ENCODE results near the gene RCOR1.

Gene RCOR1

GRCh38 chr14:102558556-102558955, 33.9 kb upstream of the RCOR1 start:
- Histone ChIP-seq H2BK5ac (ENCODE audit: low read length) (no peak overlapping the region), H3K9ac (ENCODE audit: low read length) (no peak overlapping the region), H3K79me1 (ENCODE audit: low read length) (no peaks in the 10 kb centered on the region), H3K4ac (ENCODE audit: low read depth, low read length) (no peak overlapping the region), H2AK5ac (ENCODE audit: low read length) (no peak overlapping the region), H3K4me3 (ENCODE audit: low read length) (no peak overlapping the region), H3K27ac (ENCODE audit: low read depth, low read length) (no peak overlapping the region), H3K4me1 (ENCODE audit: control insufficient read depth, low read depth, low read length) (no peaks in the 10 kb centered on the region), H3K18ac (ENCODE audit: low read length) (no peak overlapping the region), H3K36me3 (ENCODE audit: control insufficient read depth, insufficient read depth, low read length) (no peaks in the 10 kb centered on the region), H4K5ac (ENCODE audit: low read length) (no peak overlapping the region), H3K27me3 (ENCODE audit: insufficient read depth, low read length, poor library complexity) (no peaks in the 10 kb centered on the region), H3K23ac (ENCODE audit: low read length) (no peak overlapping the region), H3K4me2 (ENCODE audit: low read length) (no peak overlapping the region), H3K79me2 (ENCODE audit: control insufficient read depth, insufficient read depth, low read length) (no peaks in the 10 kb centered on the region), H2BK15ac (replicated peaks; ENCODE audit: low read depth) (no peak overlapping the region), H4K8ac (ENCODE audit: low read depth, low read length) (no peak overlapping the region), H2BK120ac (ENCODE audit: low read depth, low read length) (no peak overlapping the region), H3K56ac (ENCODE audit: low read length) (no peak overlapping the region)
- no CpG with 5 or more reads among the region's 4 CpGs for WGBS (ENCODE audit: extremely low coverage, insufficient coverage, low lambda C conversion rate)
- no peak for DNase-seq

GRCh38 chr14:102560458-102561261, 31.8 kb upstream of the RCOR1 start:
- no peaks in the 10 kb centered on the region for H3K27me3 ChIP-seq (ENCODE audit: insufficient read depth, low read length, poor library complexity)

DNA sequence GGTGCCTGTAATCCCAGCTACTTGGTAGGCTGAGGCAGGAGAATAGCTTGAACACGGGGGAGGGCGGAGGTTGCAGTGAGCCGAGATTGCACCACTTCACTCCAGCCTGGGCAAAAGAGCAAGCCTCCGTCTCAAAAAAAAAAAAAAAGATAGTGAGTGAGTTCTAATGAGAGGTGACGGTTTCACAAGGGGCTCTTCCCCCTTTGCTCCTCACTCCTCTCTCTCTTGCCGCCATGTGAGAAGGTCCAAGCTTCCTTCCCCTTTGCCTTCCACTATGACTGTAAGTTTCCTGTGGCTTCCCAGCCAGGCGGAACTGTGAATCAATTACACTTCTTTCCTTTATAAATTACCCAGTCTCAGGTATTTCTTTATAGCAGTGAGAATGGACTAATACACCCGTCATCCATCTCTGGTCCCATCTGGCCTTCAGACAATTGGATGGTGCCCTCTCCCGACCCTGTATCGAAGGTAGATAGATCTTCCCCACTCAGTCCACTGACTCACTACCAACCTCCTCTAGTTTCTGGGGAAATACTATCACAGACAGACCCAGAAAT, 27.0 kb upstream of the RCOR1 start:
- Histone ChIP-seq H3K9ac (ENCODE audit: low read length) (no peak overlapping the region), H3K23ac (ENCODE audit: low read length) (no peak overlapping the region), H3K4me2 (ENCODE audit: low read length) (no peak overlapping the region), H2BK5ac (ENCODE audit: low read length) (no peak overlapping the region), H3K79me2 (ENCODE audit: control insufficient read depth, insufficient read depth, low read length) (no peaks in the 10 kb centered on the region), H3K4me3 (ENCODE audit: low read length) (no peak overlapping the region), H3K27ac (ENCODE audit: low read depth, low read length) (no peak overlapping the region), H4K8ac (ENCODE audit: low read depth, low read length) (no peak overlapping the region), H3K36me3 (ENCODE audit: control insufficient read depth, insufficient read depth, low read length) (no peaks in the 10 kb centered on the region), H2BK120ac (ENCODE audit: low read depth, low read length) (no peak overlapping the region), H4K5ac (ENCODE audit: low read length) (no peak overlapping the region), H3K4me1 (ENCODE audit: control insufficient read depth, low read depth, low read length) (peaks cover 3% of the 10 kb centered on the region), H3K18ac (ENCODE audit: low read length) (no peak overlapping the region), H3K79me1 (ENCODE audit: low read length) (no peaks in the 10 kb centered on the region), H3K4ac (ENCODE audit: low read depth, low read length) (no peak overlapping the region), H2AK5ac (ENCODE audit: low read length) (no peak overlapping the region), H3K27me3 (ENCODE audit: insufficient read depth, low read length, poor library complexity) (no peaks in the 10 kb centered on the region), H3K56ac (ENCODE audit: low read length) (no peak overlapping the region), H2BK15ac (replicated peaks; ENCODE audit: low read depth) (no peak overlapping the region)
- no peak for DNase-seq
- WGBS (ENCODE audit: extremely low coverage, insufficient coverage, low lambda C conversion rate), result no CpG with 5 or more reads among the region's 10 CpGs

More at GRCh38 chr14:102560458-102561261, 31.8 kb upstream of the RCOR1 start:
- H3K4me2 ChIP-seq (ENCODE audit: low read length), result no peak overlapping the region
- no peak overlapping the region for H3K27ac ChIP-seq (ENCODE audit: low read depth, low read length)
- no peaks in the 10 kb centered on the region for H3K4me1 ChIP-seq (ENCODE audit: control insufficient read depth, low read depth, low read length)
- no peak overlapping the region for H3K9ac ChIP-seq (ENCODE audit: low read length)
- no peak overlapping the region for H4K5ac ChIP-seq (ENCODE audit: low read length)
- no peaks in the 10 kb centered on the region for H3K36me3 ChIP-seq (ENCODE audit: control insufficient read depth, insufficient read depth, low read length)
- H3K56ac ChIP-seq (ENCODE audit: low read length), result no peak overlapping the region
- H3K4me3 ChIP-seq (ENCODE audit: low read length), result no peak overlapping the region
- H3K79me2 ChIP-seq (ENCODE audit: control insufficient read depth, insufficient read depth, low read length), result no peaks in the 10 kb centered on the region
- no CpG with 5 or more reads among the region's 14 CpGs for WGBS (ENCODE audit: extremely low coverage, insufficient coverage, low lambda C conversion rate)
- H2BK120ac ChIP-seq (ENCODE audit: low read depth, low read length), result no peak overlapping the region
- H3K4ac ChIP-seq (ENCODE audit: low read depth, low read length), result no peak overlapping the region
- H2BK5ac ChIP-seq (ENCODE audit: low read length), result no peak overlapping the region
- H3K79me1 ChIP-seq (ENCODE audit: low read length), result no peaks in the 10 kb centered on the region
- no peak overlapping the region for H4K8ac ChIP-seq (ENCODE audit: low read depth, low read length)
- H3K18ac ChIP-seq (ENCODE audit: low read length), result no peak overlapping the region
- no peak overlapping the region for H3K23ac ChIP-seq (ENCODE audit: low read length)
- DNase-seq, result no peak
- H2AK5ac ChIP-seq (ENCODE audit: low read length), result no peak overlapping the region
- no peak overlapping the region for H2BK15ac ChIP-seq (replicated peaks; ENCODE audit: low read depth)

DNA sequence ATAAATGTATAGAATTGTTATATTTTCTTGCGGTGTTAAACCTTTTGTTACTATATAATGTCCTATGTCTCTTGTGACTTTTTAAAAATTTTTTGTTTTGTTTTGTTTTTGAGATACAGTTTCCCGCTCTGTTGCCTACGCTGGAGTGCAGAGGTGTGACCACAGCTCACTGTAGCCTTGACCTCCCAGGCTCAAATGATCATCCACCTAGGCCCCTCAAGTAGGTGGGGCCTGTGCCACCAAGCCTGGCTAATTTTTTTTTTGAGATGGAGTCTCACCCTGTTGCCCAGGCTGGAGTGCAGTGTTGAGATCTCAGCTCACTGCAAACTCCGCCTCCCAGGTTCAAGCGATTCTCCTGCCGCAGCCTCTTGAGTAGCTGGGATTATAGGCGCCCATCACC, 26.5 kb upstream of the RCOR1 start:
- Histone ChIP-seq H2BK15ac (replicated peaks; ENCODE audit: low read depth) (no peak overlapping the region), H2BK120ac (ENCODE audit: low read depth, low read length) (no peak overlapping the region), H4K5ac (ENCODE audit: low read length) (no peak overlapping the region), H3K79me1 (ENCODE audit: low read length) (no peaks in the 10 kb centered on the region), H3K56ac (ENCODE audit: low read length) (no peak overlapping the region), H3K27ac (ENCODE audit: low read depth, low read length) (no peak overlapping the region), H3K4ac (ENCODE audit: low read depth, low read length) (no peak overlapping the region), H3K18ac (ENCODE audit: low read length) (no peak overlapping the region), H3K36me3 (ENCODE audit: control insufficient read depth, insufficient read depth, low read length) (no peaks in the 10 kb centered on the region), H3K4me3 (ENCODE audit: low read length) (no peak overlapping the region), H2AK5ac (ENCODE audit: low read length) (no peak overlapping the region), H3K4me1 (ENCODE audit: control insufficient read depth, low read depth, low read length) (peaks cover 3% of the 10 kb centered on the region), H3K9ac (ENCODE audit: low read length) (no peak overlapping the region), H3K79me2 (ENCODE audit: control insufficient read depth, insufficient read depth, low read length) (no peaks in the 10 kb centered on the region), H3K27me3 (ENCODE audit: insufficient read depth, low read length, poor library complexity) (no peaks in the 10 kb centered on the region), H3K4me2 (ENCODE audit: low read length) (no peak overlapping the region), H2BK5ac (ENCODE audit: low read length) (no peak overlapping the region), H4K8ac (ENCODE audit: low read depth, low read length) (no peak overlapping the region), H3K23ac (ENCODE audit: low read length) (no peak overlapping the region)
- DNase-seq, result no peak
- WGBS (ENCODE audit: extremely low coverage, insufficient coverage, low lambda C conversion rate), result no CpG with 5 or more reads among the region's 7 CpGs

GRCh38 chr14:102568115-102568614, 24.3 kb upstream of the RCOR1 start:
- peak; percentile 91 for DNase-seq
- peak overlapping the region; percentile 99 for H4K5ac ChIP-seq (ENCODE audit: low read length)

More at GRCh38 chr14:102568115-102568614, 24.3 kb upstream of the RCOR1 start:
- no peak overlapping the region for H3K4me3 ChIP-seq (ENCODE audit: low read length)
- H3K4me1 ChIP-seq (ENCODE audit: control insufficient read depth, low read depth, low read length), result peaks cover 3% of the 10 kb centered on the region
- no peaks in the 10 kb centered on the region for H3K79me1 ChIP-seq (ENCODE audit: low read length)
- H3K36me3 ChIP-seq (ENCODE audit: control insufficient read depth, insufficient read depth, low read length), result no peaks in the 10 kb centered on the region
- H3K4ac ChIP-seq (ENCODE audit: low read depth, low read length), result peak overlapping the region; percentile 64
- H2BK5ac ChIP-seq (ENCODE audit: low read length), result peak overlapping the region; percentile 81
- peak overlapping the region; percentile 58 for H3K9ac ChIP-seq (ENCODE audit: low read length)
- peak overlapping the region; percentile 86 for H3K18ac ChIP-seq (ENCODE audit: low read length)
- no peak overlapping the region for H2BK15ac ChIP-seq (replicated peaks; ENCODE audit: low read depth)
- WGBS (ENCODE audit: extremely low coverage, insufficient coverage, low lambda C conversion rate), result no CpG with 5 or more reads among the region's 7 CpGs
- H3K27me3 ChIP-seq (ENCODE audit: insufficient read depth, low read length, poor library complexity), result no peaks in the 10 kb centered on the region
- H2AK5ac ChIP-seq (ENCODE audit: low read length), result no peak overlapping the region
- H4K8ac ChIP-seq (ENCODE audit: low read depth, low read length), result peak overlapping the region; percentile 94
- H3K23ac ChIP-seq (ENCODE audit: low read length), result no peak overlapping the region
- H3K27ac ChIP-seq (ENCODE audit: low read depth, low read length), result peak overlapping the region; percentile 85
- H3K4me2 ChIP-seq (ENCODE audit: low read length), result no peak overlapping the region
- H2BK120ac ChIP-seq (ENCODE audit: low read depth, low read length), result no peak overlapping the region
- H3K79me2 ChIP-seq (ENCODE audit: control insufficient read depth, insufficient read depth, low read length), result no peaks in the 10 kb centered on the region
- peak overlapping the region; percentile 84 for H3K56ac ChIP-seq (ENCODE audit: low read length)

Data from mesendoderm (in vitro differentiated cells).